Activated T-cell treated with anti-CD3 and anti-CD28 coated beads, Interleukin-2, amount 50 U/mL, for 48 hours (primary cell): Measurements from ENCODE around the gene DLG2.
"Not testable (repeated sequence)": the region's sequence is repeated elsewhere in the genome, so short reads cannot be mapped to it uniquely, and the experiment has no call there.

ENCODE experiments used
- DNase-seq, 2 experiments: peaks; one replicate each; pipeline ENCODE4 v3.0.0-alpha.2; 2020

Gene DLG2

DNA sequence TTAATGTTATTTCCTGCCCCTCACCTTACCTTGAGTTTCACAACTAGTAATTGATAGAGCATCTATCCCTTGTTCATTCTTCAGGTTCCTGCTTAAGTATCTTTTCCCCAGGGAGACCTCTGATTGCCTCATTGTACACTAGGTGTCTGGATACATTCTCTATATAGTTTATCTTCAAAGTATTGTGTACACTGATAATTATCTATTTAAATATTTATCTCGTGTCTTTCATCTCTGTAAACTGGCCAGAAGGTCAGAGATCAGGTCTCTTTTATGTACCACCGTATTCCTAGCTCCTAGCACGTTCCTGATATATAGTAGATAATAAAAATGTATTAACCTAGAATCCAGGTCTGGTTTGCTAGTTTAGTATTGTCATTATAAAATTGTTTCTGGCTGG is 7.6 kb upstream of the DLG2 start:
- no peak for DNase-seq

DNA sequence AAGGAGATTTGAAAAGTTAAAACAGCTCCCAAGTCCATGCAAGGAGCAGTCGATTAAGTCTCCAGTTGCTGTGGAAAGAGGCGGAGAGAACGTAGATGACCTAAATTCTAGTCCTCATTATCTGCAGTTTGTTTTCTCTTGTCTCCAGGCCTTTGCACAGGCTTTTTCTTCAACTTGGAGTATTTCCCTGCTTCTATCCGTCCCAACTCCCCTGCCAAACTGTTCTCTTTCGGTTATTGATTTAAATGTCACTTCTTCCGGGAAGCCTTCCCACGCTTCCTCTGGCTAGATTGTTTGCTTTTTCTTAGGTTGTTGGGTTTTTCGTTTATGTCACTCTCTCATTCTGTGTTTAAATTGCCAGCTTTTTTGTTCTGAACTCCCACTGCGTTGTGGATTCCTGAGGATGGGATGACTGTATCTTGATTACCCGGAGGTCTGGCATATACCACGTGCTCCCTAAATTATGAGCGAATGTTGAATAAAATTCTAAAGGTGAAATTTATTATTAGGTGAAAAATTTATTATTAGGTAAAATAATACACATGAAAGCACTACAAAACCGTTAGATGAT is 1.7 kb upstream of the DLG2 start:
- DNase-seq = no peak

GRCh38 chr11:85627998-85628770 is 1.0 kb upstream of the DLG2 start, which contains the start of gene TMEM126B:
Gene TMEM126B, plus strand, starts transcription at chr11:85628593. Its CDS starts 15 bp downstream, at chr11:85628608.
- DNase-seq = peak; percentile 97

DNA sequence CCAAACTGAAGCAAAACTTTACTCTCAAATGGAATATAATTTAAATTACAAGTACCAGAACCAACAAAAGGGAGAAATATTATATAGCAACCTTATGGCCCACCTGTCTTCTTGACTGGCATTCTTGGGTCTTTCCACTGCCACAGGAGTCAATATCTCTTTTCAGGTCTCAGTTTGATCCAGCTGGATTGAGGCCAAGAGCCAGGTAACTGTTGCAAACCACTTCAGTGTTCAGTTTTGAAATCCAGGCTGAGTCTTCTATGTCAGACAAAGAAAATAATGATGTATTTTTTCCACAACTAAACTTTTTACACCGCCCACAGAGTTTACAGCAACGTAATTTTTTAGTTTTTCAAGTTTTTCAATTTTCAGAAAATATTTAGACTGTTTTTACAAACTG is 648 bp downstream of the DLG2 start:
- DNase-seq = no peak

DNA sequence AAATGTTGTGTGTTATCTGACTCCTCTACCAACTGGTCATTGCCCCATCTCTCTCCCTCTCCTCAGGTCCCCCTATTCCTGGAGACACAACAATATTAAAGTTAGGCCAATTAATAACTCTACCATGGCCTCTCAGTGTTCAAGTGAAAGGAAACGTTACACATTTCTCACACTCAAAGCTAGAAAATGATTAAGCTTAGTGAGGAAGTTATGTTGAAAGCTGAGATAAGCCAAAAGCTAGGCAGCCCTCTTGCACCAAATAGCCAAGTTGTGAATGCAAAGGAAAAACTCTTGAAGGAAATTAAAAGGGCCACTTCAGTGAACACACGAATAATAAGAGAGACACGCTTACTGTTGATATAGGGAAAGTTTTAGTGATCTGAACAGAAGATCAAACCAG is 6.9 kb downstream of the DLG2 start:
- DNase-seq = no peak

GRCh38 chr11:85619499-85619898 is 7.6 kb downstream of the DLG2 start:
- peak in 1 of 2 experiments; percentile 21 for DNase-seq

GRCh38 chr11:85611643-85612042 is 15.5 kb downstream of the DLG2 start:
- DNase-seq = not testable (repeated sequence)

DNA sequence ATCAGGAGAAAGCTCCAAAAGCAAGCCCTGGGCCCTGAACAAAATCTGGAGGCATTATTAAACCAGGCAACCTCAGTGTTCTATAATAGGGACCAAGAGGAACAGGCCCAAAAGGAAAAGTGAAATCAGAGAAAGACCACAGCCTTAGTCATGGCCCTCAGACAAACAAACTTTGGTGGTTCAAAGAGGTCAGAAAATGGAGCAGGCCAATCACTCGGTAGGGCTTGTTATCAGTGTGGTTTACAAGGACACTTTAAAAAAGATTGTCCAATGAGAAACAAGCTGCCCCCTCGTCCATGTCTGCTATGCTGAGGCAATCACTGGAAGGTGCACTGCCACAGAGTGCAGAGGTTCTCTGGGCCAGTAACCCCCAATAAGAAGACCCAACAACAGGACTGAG is 17.9 kb downstream of the DLG2 start:
- not testable (repeated sequence) for DNase-seq

DNA sequence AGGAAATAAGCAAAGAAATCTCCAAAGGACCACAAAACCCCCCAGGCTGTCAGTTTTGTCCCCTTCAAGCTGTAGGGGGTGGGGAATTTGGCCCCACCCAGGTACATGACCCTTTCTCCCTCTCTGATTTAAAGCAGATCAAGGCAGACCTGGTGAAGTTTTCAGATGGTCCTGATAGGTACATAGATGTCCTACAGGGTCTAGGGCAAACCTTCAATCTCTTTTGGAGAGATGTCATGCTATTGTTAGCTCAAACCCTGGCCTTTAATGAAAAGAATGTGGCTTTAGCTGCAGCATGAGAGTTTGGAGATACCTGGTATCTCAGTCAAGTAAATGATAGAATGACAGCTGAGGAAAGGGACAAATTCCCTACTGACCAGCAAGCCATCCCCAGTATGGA is 18.5 kb downstream of the DLG2 start:
- not testable (repeated sequence) for DNase-seq

- DNase-seq = not testable (repeated sequence)
Measured at GRCh38 chr11:85606237-85606636, 20.9 kb downstream of the DLG2 start.

DNA sequence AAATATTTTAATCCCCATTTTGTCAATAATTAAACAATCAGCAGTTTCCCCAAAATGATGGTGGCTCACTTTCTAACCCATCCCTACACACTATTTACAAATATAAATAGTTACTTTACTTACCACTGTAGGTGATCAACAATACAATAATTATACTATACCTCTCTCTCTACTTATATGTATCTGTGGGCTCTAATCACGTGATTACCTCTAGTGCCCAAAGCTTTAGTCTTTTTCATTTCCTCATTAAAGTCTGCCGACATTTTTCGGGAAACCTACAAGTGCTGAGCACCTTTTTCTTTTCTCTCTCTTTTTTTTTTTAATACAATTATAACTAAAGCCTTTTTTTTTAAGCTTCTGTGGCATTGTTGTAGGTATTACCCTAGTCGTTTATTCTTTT is 23.9 kb downstream of the DLG2 start:
- DNase-seq = no peak

DNA sequence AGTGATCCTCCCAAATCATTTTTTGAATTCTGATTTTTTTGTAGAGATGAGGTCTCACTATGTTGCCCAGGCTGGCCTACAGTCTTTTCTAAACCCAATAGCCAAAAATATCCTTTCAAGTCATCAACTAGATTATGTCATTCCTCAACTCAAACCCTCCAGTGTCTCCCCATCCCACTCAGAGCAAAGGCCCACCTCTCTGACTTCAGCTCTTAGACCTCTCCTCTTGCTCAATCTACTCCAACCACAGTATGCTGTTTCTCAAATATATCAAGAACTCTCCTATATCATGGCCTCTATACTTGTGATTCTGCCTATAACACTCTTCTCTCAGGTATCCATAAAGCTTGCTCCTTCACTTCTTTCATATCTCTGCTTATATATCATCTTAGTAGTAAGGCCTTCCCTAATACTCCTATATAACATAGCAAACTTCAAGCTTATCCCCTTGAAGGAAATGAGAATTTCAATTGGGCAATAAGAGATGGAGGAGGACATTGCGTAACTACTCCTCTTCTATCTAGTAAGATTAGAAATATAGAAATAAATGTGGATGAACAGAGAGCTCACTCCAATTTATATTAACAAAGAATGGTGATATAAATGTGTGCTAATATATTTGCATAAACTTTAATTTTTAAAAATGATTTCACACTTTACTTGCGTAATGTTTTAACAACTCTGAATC is 24.5 kb downstream of the DLG2 start:
- DNase-seq = no peak

GRCh38 chr11:85599083-85599482 is 28.1 kb downstream of the DLG2 start:
- DNase-seq = no peak

- no peak for DNase-seq
Measured at GRCh38 chr11:85596886-85597285, 30.3 kb downstream of the DLG2 start.

DNA sequence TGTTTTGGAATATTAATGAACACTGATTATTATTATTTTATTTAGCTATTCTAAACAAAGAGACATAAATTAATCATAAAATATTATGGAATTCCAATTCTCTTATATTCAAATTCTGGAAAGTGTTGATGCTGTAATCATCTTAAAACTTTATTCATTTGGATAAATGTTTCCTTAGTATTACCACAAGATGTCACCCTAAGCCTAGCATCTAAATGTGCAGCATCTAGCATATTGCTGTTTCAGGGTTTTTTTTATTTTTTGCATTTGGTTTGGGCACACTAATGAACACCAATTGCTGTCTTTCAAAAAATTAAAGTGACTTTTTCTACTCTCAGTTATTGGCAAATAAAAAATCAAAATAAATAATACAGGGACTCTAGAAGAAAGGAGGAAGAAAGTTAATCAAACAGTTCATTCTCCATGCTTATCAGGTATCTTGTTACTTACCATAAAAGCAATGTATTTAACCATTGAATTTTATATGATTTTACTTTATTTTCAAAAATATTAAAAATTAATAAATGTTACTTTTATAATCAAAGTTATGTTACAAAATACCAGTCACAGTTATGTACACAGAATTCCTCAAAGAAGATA is 31.8 kb downstream of the DLG2 start:
- DNase-seq = no peak

DNA sequence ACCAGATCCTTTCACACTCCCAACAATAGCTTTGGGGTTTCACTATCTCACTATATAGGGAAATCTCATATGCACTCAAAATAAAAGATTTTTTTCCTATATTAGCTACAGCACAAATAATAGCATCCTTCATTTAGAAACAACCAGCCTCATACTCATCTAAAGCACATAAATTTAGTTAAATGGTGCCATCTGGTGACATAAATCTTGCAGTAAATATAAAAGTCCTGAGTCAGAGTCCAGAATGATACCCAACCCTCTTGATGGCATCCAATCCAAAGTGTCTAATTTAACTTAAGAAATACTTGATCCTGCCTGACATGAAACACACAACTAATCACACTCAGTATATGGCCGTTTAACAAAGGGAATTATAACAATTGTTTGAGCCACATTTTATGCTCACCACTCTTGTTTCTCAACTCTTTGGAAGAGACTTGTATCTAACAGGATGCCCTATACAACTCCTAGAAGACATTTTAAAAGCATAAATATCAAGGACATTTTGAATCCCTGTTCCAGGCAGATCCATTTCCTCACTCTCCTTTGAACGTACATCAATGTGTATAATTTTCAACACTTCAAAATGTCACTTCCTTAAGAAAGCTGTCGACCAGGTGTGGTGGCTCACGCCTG is 36.2 kb downstream of the DLG2 start:
- DNase-seq = no peak

- DNase-seq = no peak
Measured at GRCh38 chr11:85589373-85589772, 37.8 kb downstream of the DLG2 start.

GRCh38 chr11:85582111-85582510 is 45.0 kb downstream of the DLG2 start:
- DNase-seq = no peak

DNA sequence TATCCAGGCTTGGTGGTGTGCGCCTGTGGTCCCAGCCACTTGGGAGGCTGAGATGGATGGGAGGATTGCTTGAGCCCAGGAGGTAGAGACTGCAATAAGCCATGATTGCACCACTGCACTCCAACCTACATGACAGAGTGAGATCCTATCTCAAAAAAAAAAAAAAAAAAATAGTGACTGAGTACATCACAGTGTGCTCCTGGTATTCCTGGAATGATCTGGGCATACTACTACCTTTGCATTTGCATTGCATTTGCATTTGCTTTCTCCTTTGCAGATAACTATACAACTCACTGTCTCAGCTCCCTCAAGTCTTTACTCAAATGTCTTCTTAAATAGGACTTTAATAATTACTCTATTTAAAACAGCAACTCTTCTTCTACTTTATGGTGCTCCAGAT is 51.8 kb downstream of the DLG2 start:
- DNase-seq = no peak

DNA sequence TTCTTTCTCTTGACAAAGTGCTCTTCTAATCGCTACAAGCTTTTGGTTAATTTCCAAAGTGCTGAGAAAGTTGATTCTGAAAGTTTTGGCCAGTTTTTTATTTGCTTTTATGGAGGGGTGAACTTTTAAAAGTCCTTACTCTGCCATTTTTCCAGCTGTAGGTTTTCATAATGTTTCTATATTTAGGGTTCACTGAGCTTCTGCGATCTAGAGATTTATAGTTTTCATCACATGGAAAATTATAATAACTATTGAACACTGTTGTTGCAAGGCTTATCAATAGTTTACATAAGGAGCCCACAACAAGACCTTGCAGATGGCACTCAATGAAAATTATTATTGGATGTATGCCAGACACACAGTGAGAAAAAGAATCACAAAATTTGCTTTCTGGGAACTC is 55.1 kb downstream of the DLG2 start:
- DNase-seq = no peak

DNA sequence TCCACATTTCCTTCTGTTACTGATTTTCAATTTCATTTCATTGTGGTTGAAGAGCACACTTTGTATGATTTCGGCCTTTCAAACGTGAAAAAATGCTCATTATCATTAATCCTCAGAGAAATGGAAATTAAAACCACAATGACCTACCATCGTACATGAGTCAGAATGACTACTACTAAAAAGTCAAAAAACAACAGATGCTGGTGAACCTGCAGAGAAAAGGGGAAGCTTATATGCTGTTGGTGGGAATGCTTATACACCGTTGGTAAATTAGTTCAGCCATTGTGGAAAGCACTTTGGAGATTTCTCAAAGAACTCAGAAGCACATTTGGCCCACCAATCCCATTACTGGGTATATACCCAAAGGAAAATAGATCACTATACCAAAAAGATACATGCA is 57.6 kb downstream of the DLG2 start:
- DNase-seq = no peak

GRCh38 chr11:85558411-85558810 is 68.7 kb downstream of the DLG2 start:
- DNase-seq = no peak

DNA sequence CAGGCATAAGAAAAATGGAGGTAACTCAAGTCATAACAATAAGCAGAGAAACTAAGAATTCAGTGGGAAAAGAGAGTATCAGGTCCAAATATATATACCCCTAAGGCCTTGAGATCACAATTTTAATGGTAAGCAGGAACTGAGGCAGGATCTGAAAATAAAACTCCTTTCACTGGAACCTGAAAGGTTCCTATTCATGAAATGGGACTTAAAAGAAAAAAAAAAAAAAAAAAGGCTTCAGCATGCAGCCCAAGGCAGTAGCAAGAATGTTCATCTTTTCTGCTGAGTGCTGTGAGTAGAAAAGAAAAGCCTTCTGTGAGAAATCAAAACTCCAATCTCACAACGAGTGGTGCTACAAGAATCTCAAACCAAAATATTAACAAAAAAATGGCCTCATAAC is 75.3 kb downstream of the DLG2 start:
- DNase-seq = no peak
